HG03565 (cell line): Measurements from ENCODE around the gene PAN3.

Experiments used
- ATAC-seq: cut with Tn5 transposase; IDR thresholded peaks from one replicate; pipeline ENCODE4 v1.9.1; 2021; ENCODE audit warnings: mild to moderate bottlenecking, moderate library complexity; ENCODE audit not compliant: unreplicated experiment

PAN3 gene

DNA sequence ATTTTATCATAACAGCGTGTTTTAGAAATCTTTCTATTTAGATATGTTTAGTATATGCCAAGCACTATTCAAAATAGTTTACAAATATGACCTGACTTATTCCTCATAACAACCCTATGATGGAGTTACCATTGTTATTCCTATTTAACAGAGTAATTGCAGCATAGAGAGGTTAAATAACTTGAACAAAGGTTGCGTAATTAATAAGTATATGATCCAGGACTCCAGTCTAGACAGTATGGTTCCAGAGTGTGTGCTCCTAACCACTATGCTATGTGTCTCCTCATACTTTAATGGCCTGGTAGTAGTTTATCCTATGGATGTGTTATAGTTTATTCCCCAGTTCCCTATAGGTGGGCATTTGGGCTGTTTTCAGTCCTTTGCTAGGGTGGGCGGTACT lies 145.3 kb downstream of the PAN3 start:
- ATAC-seq = no peak

DNA sequence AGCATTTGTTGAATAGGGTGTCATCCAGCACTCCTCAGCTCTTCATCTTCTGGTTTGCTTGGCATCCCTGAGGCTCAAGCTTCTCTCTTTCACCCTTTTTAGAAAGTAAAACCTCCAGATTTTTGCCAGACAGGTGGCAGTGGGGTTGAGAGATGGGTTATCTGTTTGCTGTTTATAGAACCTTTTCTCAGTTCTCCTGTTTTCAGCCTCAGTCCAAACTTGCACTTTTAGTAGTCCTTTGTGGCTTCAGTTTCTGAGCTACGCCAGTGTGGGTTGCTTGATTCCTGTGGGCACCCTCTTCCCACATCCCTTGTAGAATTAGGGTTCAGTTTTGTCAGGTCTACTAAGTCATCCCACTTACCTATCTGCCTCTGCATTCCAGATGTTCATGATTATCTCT lies 147.9 kb downstream of the PAN3 start:
- ATAC-seq = no peak

GRCh38 chr13:28297341-28297740 lies 159.0 kb downstream of the PAN3 start:
- ATAC-seq = no peak

DNA sequence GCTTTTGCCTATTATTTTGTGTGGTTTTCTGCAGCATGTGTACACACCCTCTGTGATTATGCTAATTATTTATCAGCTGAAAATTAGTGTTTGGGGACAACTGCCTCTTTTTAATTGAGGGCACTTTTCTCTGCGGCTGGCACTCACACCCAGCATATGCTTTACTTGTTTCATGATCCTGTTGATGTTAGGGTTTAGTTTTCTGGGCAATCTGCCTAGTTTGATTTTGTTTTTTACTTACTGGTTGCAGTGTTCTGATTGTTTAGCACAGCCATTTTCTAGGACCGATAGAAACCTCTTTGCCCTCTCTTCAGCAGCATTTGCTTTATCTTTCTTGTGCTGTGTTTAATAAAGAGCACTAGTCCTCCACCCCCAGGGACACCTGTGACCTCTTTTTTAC lies 161.6 kb downstream of the PAN3 start:
- no peak for ATAC-seq

DNA sequence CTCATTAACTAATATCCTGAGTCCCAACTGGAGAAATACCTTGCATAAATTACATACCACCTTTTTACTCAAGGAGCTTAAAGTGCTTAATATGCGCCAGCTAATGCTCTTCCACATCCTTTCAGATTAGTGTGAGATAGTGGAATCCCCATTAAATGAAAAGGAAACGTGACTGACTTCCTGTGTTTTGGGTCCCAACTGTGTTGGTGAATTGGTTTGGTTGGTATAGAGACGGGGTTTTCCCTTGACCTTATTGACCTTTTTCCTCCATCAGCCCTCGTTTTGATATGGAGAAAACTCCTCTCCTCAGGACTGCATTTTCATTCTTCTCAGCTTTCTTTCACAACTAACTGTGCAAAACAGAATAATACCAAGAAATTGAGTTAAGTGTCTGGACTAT lies 163.5 kb downstream of the PAN3 start:
- ATAC-seq = no peak

DNA sequence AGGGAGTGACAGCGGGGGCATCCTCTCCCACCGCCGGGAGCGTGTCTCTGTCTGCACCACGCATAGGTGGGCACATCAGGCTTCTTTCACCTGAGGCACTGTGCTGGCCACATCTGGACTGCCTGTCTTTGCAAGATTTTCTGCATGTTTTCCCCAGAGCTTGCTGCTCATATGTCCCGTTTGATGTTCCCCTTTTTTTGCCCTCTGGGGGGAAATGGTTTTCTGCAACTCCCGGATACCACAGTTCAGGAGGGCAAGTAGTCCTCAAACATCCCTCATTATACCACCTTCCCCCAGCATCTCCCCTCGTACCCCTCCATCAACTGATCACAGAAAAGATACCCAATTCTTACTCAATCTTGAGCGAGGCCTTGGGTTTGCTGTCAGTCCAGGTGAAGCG lies 168.0 kb downstream of the PAN3 start:
- ATAC-seq = no peak

DNA sequence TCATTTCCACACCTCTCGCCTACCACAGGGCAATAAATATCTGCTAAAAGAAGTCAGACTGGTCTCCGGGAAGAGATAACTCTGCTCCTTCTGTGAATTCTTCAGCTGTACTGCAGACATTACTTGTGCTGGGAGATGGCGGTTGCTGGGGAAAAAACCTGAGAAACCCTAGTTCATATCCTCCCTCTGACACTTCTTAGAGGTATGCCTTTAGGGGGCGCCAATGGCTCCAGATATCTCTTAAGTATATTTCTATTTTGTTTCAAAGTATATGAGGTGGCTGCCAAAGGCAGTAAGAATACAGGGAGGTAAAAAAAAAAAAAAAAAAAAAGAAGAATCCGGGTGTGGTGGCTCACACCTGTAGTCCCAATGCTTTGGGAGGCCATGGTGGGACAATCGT lies 175.2 kb downstream of the PAN3 start:
- ATAC-seq = no peak

DNA sequence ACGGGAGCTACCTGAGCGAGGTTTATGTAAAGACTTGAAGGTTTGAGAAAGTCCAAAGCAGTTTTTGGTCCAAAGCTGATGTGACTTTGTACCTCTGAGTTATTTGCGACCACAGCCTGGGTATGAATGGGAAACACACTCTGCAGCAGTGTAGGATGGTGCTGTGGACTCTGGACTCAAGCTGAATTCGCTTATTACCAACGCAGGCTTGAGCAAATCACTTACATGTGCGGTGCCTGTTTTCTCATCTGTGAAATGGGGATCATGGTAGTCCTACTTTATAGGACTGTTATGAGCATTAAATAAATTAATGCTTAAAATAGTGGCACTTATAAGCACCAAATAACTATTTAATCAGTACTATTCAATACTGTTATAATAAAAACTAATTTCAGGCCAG lies 176.5 kb downstream of the PAN3 start:
- ATAC-seq = no peak

- ATAC-seq = no peak
These were observed 177.8 kb downstream of the PAN3 start for GRCh38 chr13:28316129-28316528.

DNA sequence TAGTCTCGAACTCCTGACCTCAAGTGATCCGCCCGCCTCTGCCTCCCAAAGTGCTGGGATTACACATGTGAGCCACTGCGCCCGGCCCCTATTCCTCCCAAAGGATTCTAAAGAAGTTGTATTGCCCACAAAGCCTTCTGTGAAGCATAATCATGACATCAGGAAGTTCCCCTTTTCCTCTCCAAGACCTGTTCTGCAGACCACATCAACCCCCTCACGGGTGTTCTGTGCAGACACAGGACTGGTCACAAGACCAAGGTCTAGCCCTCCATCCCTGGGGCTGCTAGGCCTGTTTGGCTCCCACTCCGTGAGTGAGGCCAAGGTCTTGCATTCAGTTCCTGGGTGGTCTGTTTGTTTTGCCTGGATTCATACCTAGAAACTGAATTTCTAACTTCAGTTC lies 178.5 kb downstream of the PAN3 start:
- ATAC-seq = no peak

GRCh38 chr13:28318496-28318895 lies 180.2 kb downstream of the PAN3 start:
- no peak for ATAC-seq

DNA sequence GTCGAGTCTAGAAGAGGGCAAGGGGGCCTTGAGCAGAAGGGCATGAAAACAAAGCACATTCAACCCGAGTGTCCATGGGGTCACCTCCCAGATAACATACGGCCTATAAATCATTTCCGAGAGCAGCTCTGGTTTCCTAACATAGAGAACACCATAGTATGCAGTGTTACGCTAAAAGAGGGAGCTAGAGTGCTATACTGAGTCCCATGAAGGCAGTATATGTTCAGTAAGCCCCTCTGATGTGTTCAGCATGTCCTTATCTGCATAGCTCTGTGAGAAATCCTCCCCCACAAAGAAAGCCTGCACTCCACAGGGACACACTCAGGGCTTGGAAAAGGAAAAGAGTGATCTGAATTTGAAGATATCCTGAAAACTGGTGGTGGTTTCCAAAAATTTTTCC lies 181.2 kb downstream of the PAN3 start:
- no peak for ATAC-seq

DNA sequence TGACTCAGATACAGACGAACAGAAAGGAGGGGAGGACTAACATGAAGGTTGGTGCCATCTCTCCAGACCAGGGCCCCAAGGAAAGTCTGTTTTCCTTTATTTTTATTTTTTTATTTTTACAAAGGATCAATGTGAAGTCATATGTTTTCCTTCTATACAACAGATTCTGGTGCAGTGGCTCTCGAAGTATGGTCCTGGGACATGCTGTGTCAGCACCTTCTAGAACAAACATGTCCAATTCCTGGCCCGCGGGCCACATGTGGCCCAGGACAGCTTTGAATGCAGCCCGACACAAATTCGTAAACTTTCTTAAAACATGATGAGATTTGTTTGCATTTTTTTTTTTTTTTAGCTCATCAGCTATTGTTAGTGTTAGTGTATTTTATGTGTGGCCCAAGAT lies 181.9 kb downstream of the PAN3 start:
- ATAC-seq = no peak

- no peak for ATAC-seq
These were observed 182.7 kb downstream of the PAN3 start for GRCh38 chr13:28320884-28321574.

GRCh38 chr13:28321756-28322155 lies 183.4 kb downstream of the PAN3 start:
- no peak for ATAC-seq

GRCh38 chr13:28322256-28322905 lies 184.0 kb downstream of the PAN3 start:
- no peak for ATAC-seq

GRCh38 chr13:28324181-28324789 lies 185.9 kb downstream of the PAN3 start:
- no peak for ATAC-seq

DNA sequence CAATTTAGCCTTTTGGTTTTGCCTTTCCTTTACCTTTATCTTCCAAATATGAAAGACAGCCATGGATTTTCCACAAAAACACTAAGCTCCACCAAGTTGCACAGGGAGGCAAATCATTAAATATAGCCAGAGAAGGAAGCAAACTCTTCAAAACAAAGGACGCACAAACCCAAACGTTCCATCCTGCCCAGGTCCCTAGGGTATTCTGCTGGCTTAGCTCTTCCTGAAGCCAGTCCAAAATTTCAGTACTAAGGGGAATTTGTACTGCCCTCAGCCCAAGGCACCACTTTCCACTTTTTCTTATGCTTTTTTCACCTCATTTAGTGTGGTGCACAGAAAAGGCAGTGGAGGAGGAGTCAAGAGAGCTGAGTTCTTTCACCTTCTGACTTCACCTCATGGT lies 186.7 kb downstream of the PAN3 start:
- ATAC-seq = no peak

DNA sequence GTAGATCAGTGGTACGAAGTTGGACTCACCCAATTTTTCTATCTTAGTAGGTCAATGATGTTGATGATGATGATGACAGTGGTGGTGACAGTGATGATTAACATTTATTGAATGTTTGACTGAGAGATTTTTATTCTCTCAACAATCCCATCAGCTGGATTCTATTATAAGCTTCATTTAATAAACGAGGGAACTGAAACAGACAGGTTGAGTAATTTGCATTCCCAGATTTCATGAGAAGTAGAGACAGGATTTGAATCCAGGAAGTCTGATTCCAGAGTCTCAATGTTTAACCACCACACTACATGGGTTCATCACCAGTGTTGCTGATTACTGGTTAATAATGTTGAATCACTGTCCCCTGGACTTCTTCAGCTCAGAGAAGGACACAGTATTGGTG lies 187.7 kb downstream of the PAN3 start:
- no peak for ATAC-seq

DNA sequence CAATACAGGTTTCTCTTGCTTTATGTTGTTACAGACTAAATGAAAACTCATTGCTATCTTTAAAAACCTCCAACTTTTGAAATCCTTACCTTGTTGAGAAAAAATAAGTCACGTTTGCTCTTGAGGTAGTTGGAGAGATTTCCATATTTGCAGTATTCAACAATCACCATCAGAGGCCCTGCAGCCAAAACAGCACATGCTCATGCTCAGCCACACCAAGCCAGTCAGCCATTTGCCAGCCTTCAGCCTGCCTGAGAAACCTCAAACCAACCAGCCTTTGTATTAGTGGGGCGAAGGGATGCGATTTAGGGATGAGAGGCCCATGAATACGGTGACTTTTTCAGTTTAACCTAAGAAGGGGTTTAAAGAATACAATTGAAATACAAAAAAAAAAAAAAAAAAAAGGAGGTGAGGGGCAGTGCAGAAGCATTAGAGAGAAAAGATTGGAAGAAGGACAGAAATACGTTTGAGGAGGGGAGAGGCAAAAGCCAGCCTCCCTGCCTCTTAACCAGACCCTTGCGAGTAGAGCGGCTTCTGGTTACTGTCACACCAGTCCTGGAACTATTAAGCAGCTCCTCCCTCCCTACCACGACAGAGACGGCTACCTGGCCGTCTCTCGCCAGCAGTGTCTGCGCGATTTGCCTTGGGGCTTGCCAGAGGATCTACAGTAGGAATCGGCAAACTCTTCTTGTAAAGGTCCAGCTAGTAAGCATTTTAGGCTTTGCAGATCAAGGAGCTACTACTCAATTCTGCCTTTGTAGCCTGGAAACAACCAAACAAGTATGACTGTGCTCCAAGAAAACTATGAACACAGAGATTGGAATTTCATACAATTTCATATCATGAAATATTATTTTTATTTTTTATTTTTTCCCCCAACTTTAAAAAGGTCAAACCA lies 189.3 kb downstream of the PAN3 start:
- ATAC-seq = no peak

DNA sequence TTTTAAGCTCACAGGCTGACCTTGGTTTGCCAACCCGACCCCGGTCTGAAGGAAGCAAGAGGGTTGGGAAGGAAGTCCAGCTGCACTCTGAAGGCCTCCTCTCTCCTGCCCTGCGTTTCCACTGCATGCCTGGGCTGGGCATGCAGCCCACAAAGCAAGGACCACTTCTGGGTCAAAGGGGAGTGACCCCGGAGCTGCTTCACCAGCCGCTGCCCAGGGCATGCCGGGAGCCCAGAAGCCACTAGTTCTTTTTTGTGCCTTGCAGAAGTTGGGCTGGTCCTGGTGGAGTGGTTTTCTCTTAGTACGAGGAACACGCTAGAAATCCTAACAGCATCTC lies 189.9 kb downstream of the PAN3 start:
- no peak for ATAC-seq
